Dermis microvascular lymphatic vessel endothelial cell (primary cell): ENCODE data around the gene CISD3. TPM values are rescaled to one million over a fixed set of nuclear protein-coding genes. Genes with fewer than 3 reads are reported as not detected.

Experiments used
- DNase-seq, 2 donors: peaks; one replicate each; pipeline versions ENCODE4 v3.0.0 to v3.0.0-alpha.2; 2010; ENCODE audit warnings: low read depth in 2 of 2
- total RNA-seq: library from RNA; depleted of rRNA; stranded (reverse); fragments of >200 nt; gene quantifications from 2 replicates; pipeline ENCODE4 v1.2.1, GENCODE V29; 2014

The CISD3 gene
- total RNA-seq, 1 donor from 2014 or later, result 3.7 TPM

GRCh38 chr17:38773258-38773657 lies 43.1 kb downstream of the CISD3 start:
- DNase-seq, result no peak

GRCh38 chr17:38777641-38778250 lies 47.6 kb downstream of the CISD3 start:
- DNase-seq, result no peak

DNA sequence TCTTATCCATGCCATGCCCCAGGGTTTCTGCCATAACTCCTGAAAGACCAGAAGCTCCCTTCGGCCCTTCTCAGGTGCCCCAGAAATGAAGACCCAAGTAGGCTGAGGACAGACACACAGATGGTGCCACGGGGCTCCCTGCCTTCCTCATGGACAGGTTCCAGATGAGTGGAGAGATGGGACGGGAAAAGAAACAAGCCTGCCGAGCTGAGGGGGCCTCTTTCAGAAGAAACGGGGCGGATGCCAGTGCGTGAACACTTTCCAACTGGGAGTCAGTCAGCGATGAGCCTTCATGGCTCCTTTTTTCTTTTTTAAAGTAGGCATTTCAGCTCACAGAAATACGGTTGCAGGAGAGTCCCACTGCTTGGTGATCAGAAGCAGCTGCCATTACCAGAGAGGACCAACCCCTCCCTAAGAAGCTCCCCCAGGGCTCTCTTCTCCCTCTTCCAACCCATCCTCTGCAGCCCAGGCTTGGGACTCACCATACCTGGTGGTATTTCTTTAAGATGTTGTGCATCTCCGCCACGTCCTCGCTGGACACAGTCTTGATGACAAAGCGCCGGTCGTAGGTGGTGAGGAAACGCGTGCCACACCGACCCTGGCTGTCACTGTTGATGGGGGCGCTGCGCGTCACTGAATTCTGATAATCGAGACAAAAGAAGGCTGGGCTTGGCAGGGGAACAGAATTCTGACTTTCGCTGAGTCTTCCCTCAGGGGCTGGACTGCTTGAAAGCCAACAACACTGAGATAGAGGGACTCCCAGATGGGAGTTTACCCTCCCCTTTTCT lies 50.0 kb downstream of the CISD3 start:
- DNase-seq, result no peak

GRCh38 chr17:38783227-38783626 lies 53.1 kb downstream of the CISD3 start:
- no peak for DNase-seq

Other genes with a start within 250 kb of the CISD3 start
- gene SRCIN1, start 124.4 kb upstream of the CISD3 start, total RNA-seq, result under 0.01 TPM in 2 replicates
- 0.76 and 0.90 TPM in 2 replicates for gene EPOP, start 55.4 kb upstream of the CISD3 start, total RNA-seq
- gene MLLT6, start 25.1 kb upstream of the CISD3 start, total RNA-seq, result 12.2 and 16.7 TPM in 2 replicates
- 3.2 and 5.6 TPM in 2 replicates for gene PCGF2, start 18.0 kb downstream of the CISD3 start, total RNA-seq
- 379 and 507 TPM in 2 replicates for gene PSMB3, start 22.4 kb downstream of the CISD3 start, total RNA-seq
- gene PIP4K2B, start 69.2 kb downstream of the CISD3 start, total RNA-seq, result 26.8 and 41.1 TPM in 2 replicates
- 5.8 and 8.7 TPM in 2 replicates for gene CWC25, start 95.0 kb downstream of the CISD3 start, total RNA-seq
- 1,151 and 1,302 TPM in 2 replicates for gene RPL23, start 123.4 kb downstream of the CISD3 start, total RNA-seq
- gene LASP1, start 139.7 kb downstream of the CISD3 start, total RNA-seq, result 57.1 and 80.4 TPM in 2 replicates
- under 0.01 TPM in 1 of 2 replicates, not detected in the other for gene FBXO47, start 237.1 kb downstream of the CISD3 start, total RNA-seq